GM12878 (cell line): Measurements from ENCODE around the gene RPS28. TPM values are rescaled to one million over a fixed set of nuclear protein-coding genes. Genes with fewer than 3 reads are reported as not detected.

ENCODE experiments used
- ATAC-seq: fragments of 200-7000 bp; cut with Tn5 transposase; 3 replicates; pipeline ENCODE4 v1.9.1; 2020; ENCODE audit warnings: mild to moderate bottlenecking, moderate library complexity
- BruUV-seq: library from RNA; stranded (reverse); fragments of 400-500 nt; replicated peaks from 2 replicates; lab custom pipeline; 2021; lab: Mats Ljungman, UMichigan
- CTCF ChIA-PET: fragments of 300-600 bp; sonication (Branson Sonifier 250); formaldehyde crosslinking; extraction: SDS; loops from one replicate; lab custom pipeline; 2021; ENCODE audit warnings: inconsistent platforms; lab: Yijun Ruan, JAX
- POLR2A ChIA-PET: fragments of 350-600 bp; formaldehyde crosslinking; extraction: SDS; loops from one replicate; lab custom pipeline; 2021; ENCODE audit warnings: inconsistent platforms; lab: Charles Lee
- RAD21 ChIA-PET: fragments of 300-600 bp; sonication (Branson Sonifier 250); formaldehyde crosslinking; loops from one replicate; lab custom pipeline; 2023; ENCODE audit warnings: antibody characterized with exemption; ENCODE audit not compliant: unreplicated experiment; lab: Charles Lee
- SMC1A ChIA-PET: fragments of 300-600 bp; sonication (Branson Sonifier 250); formaldehyde crosslinking; loops from one replicate; lab custom pipeline; 2023; ENCODE audit not compliant: unreplicated experiment, uncharacterized antibody; lab: Charles Lee
- DNase-seq: peaks from one replicate; pipeline ENCODE4 v3.0.0-alpha.2; 2011; ENCODE audit warnings: low read depth, low spot score
- FAIRE-seq: peaks from 3 replicates; lab custom pipeline; 2011; peaks lifted over from hg19 to GRCh38; lab: Jason Lieb, UNC
- H2AFZ ChIP-seq: 2 replicates; pipeline ENCODE4 v1.6.0; 2011; ENCODE audit warnings: low read depth, low read length, control low read depth; ENCODE audit not compliant: control insufficient read depth
- H3K27ac ChIP-seq: 2 replicates; pipeline ENCODE4 v1.5.1; 2011; ENCODE audit warnings: control low read depth; ENCODE audit not compliant: control insufficient read depth, insufficient read depth
- H3K27me3 ChIP-seq, 2 experiments: replicated peaks in 1 of 2; 2 replicates each; pipeline versions ENCODE4 v1.6.0 to v1.6.1; 2011; ENCODE audit warnings: low read length in 1 of 2; ENCODE audit not compliant: control insufficient read depth in 2 of 2, insufficient read depth in 2 of 2
- H3K36me3 ChIP-seq, 2 experiments: 2 replicates each; pipeline ENCODE4 v1.5.1; 2011; ENCODE audit warnings: low read length in 1 of 2; ENCODE audit not compliant: control insufficient read depth in 2 of 2, insufficient read depth in 2 of 2
- H3K4me1 ChIP-seq: 2 replicates; pipeline ENCODE4 v1.6.1; 2011; ENCODE audit warnings: mild to moderate bottlenecking, low read length, moderate library complexity, mixed read lengths; ENCODE audit not compliant: control insufficient read depth, insufficient read depth
- H3K4me2 ChIP-seq: 2 replicates; pipeline ENCODE4 v1.6.0; 2011; ENCODE audit warnings: control low read depth; ENCODE audit not compliant: control insufficient read depth, insufficient read depth
- H3K4me3 ChIP-seq: fragments of 200-600 bp; sonication (generic); 2 replicates; pipeline ENCODE4 v1.5.1; 2016
- H3K79me2 ChIP-seq: 2 replicates; pipeline ENCODE4 v1.6.0; 2011; ENCODE audit warnings: low read length; ENCODE audit not compliant: control insufficient read depth, insufficient read depth
- H3K9ac ChIP-seq: 2 replicates; pipeline ENCODE4 v1.8.0; 2011; ENCODE audit warnings: low read length, control low read depth, mixed read lengths; ENCODE audit not compliant: control insufficient read depth, insufficient read depth
- H3K9me3 ChIP-seq: replicated peaks from 3 replicates; pipeline ENCODE4 v1.5.1; 2011; ENCODE audit warnings: mild to moderate bottlenecking, low read length; ENCODE audit not compliant: control insufficient read depth, insufficient read depth
- H4K20me1 ChIP-seq: 2 replicates; pipeline ENCODE4 v1.6.0; 2011; ENCODE audit not compliant: control insufficient read depth, insufficient read depth
- MXI1 ChIP-seq: fragments of 150-350 bp; IDR thresholded peaks from 2 replicates; pipeline ENCODE4 v1.6.1; 2011; ENCODE audit warnings: low read depth, mild to moderate bottlenecking, inconsistent platforms, low read length, improper control_type of control experiment
- TAF1 ChIP-seq: IDR thresholded peaks from 2 replicates; pipeline ENCODE4 v1.6.1; 2011; ENCODE audit warnings: mild to moderate bottlenecking, low read depth, low read length, borderline replicate concordance
- TCF3 ChIP-seq: IDR thresholded peaks from 2 replicates; pipeline ENCODE4 v1.6.1; 2012; ENCODE audit warnings: low read depth, mild to moderate bottlenecking, low read length, borderline replicate concordance; ENCODE audit not compliant: insufficient read depth
- WGBS: methylation state at CpG from one replicate; pipeline ENCODE4 v1.1.6; 2016; ENCODE audit warnings: low lambda C conversion rate; ENCODE audit not compliant: insufficient replicate concordance, insufficient coverage; ENCODE audit errors: missing lambda C conversion rate; 5-methylcytosine and 5-hydroxymethylcytosine counted together
- in situ Hi-C: fragments of 300-500 bp; cut with MboI; formaldehyde crosslinking; loops from 9 replicates; pipeline ENCODE4 v1.14.3; 2018; ENCODE audit warnings: mixed read lengths
- intact Hi-C: fragments of 100-400 bp; cut with micrococcal nuclease; formaldehyde crosslinking; loops from one replicate; pipeline ENCODE4 v1.14.2; 2022; ENCODE audit not compliant: unreplicated experiment
- polyA plus RNA-seq, 11 experiments: library from polyadenylated mRNA; depleted of rRNA in 4 of 11; unstranded in 6 of 11; stranded (reverse) in 5 of 11; fragments of >200 nt; fragmentation: Nextera tagmentation in 4 of 11; fragmentation: Illumina TruSeq in 1 of 11; extraction: Ambion mirVana in 4 of 11; extraction: Trizol in 1 of 11; gene quantifications; 1 replicate in 1 of 11; 2 replicates in 10 of 11; pipeline versions ENCODE4 v1.2.1 to v1.2.3, GENCODE V29; 2011 to 2016; ENCODE audit warnings: inconsistent platforms in 2 of 11, missing spikeins in 2 of 11, low read depth in 1 of 11
- total RNA-seq, 4 experiments: library from RNA; depleted of rRNA in 3 of 4; stranded (reverse); fragments of >200 nt in 3 of 4; fragmentation: Illumina TruSeq in 1 of 4; extraction: Trizol in 1 of 4; gene quantifications; 2 replicates each; pipeline versions ENCODE4 v1.2.1 to v1.2.3, GENCODE V29; 2013 to 2021
- TF ChIP-seq, protein P1 (sequence below): IDR thresholded peaks from 2 replicates; pipeline ENCODE4 v1.6.1; 2011; ENCODE audit warnings: low read depth, mild to moderate bottlenecking, low read length, moderate library complexity, borderline replicate concordance; ENCODE audit errors: extremely low read depth

Gene RPS28
- total and polyA plus RNA-seq, 10 of the 15 experiments (the other 5 are each of a cell fraction or from before 2014, with no cell fraction given), result 422 to 3,905 (median 1,580) TPM

DNA sequence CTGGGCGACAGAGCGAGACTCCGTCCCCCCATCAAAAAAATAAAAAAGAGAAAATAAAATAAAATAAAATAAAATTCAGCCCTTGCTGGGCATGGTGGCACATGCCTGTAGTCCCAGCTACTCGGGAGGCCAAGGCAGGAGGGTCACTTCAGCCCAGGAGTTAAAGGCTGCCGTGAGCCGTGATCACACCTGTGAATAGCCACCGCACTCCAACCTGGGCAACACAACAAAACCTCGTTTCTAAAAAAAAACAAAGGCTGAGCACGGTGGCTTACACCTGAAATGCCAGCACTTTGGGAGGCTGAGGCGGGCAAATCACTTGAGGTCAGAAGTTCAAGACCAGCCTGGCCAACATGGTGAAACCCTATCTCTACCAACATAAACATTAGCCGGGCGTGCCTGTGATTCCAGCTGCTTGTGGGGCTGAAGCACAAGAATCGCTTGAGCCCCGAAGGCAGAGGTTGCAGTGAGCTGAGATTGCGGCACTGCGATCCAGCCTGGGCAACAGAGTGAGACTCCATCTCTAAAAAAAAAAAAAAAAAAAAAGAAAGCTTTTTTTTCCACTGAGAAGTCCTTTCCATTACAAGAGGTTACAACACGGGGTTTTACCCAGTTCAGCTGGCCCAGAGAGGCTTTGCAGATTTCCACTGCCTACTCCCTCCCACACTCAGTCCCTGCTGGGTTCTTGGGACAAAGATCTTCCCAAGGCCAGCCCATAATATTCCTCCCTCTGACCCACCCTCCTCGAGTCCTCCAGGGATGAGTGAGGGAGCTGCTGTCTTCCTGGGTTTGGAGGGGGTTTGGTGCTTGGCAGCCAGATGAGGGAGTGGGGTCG lies 49.1 kb downstream of the RPS28 start:
- TF ChIP-seq MXI1 (no peak), TCF3 (no peak), TAF1 (no peak)
- TF ChIP-seq, protein P1, sequence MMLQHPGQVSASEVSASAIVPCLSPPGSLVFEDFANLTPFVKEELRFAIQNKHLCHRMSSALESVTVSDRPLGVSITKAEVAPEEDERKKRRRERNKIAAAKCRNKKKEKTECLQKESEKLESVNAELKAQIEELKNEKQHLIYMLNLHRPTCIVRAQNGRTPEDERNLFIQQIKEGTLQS, result no peak
- in situ Hi-C loops (no loop called here), intact Hi-C loops (no loop called here)
- Histone ChIP-seq H3K79me2 (no peaks in the 10 kb centered on the region), H3K4me2 (no peak overlapping the region), H3K27me3 (no peaks in the 10 kb centered on the region), H2AFZ (no peak overlapping the region), H3K36me3 (no peaks in the 10 kb centered on the region), H3K4me1 (no peaks in the 10 kb centered on the region), H3K9me3 (no peaks in the 10 kb centered on the region), H4K20me1 (no peaks in the 10 kb centered on the region), H3K4me3 (no peak overlapping the region), H3K27ac (no peak overlapping the region), H3K9ac (no peak overlapping the region)
- ChIA-PET SMC1A (no interaction called here), POLR2A (interaction anchor here (0.5 to 0.6 kb wide), 2 partner anchors 29 to 49 kb away, joined by 3 read pairs; no protein-coding TSS in a partner anchor), RAD21 (no interaction called here), CTCF (interaction anchor here (0.6 to 1.1 kb wide), 2 partner anchors 22 to 138 kb away, joined by 3 read pairs; no protein-coding TSS in a partner anchor)
- FAIRE-seq (no peak), ATAC-seq (no peak), DNase-seq (no peak)
- WGBS, result 57% methylated on average over 19 of the region's 19 CpGs
- BruUV-seq, result no TSS peak
